Measurements from ENCODE around the gene KRTAP23-1. TPM values are rescaled to one million over a fixed set of nuclear protein-coding genes. Genes with fewer than 3 reads are reported as not detected.
A peak's percentile ranks its signal among the peaks of the same experiment; 100 is the strongest.

Gene KRTAP23-1
- total RNA-seq, 1 experiment from 2014 or later, result not detected

- CTCF ChIA-PET, result no interaction called here
Observed at GRCh38 chr21:30354308-30355005, 6.1 kb upstream of the KRTAP23-1 start.

GRCh38 chr21:30351534-30351933 is 3.1 kb upstream of the KRTAP23-1 start:
- intact Hi-C loops (cut with micrococcal nuclease; ENCODE audit: unreplicated experiment), result no loop called here
- no peaks in the 10 kb centered on the region for H3K9me3 ChIP-seq (ENCODE audit: low read depth, low read length, poor library complexity, severe bottlenecking)
- no peaks in the 10 kb centered on the region for H3K4me1 ChIP-seq (ENCODE audit: insufficient read depth, low read length, poor library complexity, severe bottlenecking)
- H3K4me3 ChIP-seq (ENCODE audit: low read depth, low read length, poor library complexity, severe bottlenecking), result no peak overlapping the region
- no peak overlapping the region for H3K27ac ChIP-seq (ENCODE audit: low read depth, low read length, poor library complexity, severe bottlenecking)
- peaks cover 11% of the 10 kb centered on the region for H3K27me3 ChIP-seq (replicated peaks; ENCODE audit: insufficient read depth, low read depth, low read length, poor library complexity)
- TF ChIP-seq EZH2 (IDR thresholded peaks at IDR 0.05; ENCODE audit: borderline replicate concordance, low read depth, low read length, poor library complexity, severe bottlenecking), result no peak
- no peak for TF ChIP-seq CTCF (conservative IDR thresholded peaks at IDR 0.05; ENCODE audit: low read depth, low read length)
- H3K36me3 ChIP-seq (ENCODE audit: insufficient read depth, low read length, poor library complexity, severe bottlenecking), result no peaks in the 10 kb centered on the region
- no TSS peak for BruUV-seq (replicated peaks)
- ChIA-PET CTCF (no interaction called here), POLR2A (ENCODE audit: low non-redundant PET) (no interaction called here)
- no peak for DNase-seq (ENCODE audit: low spot score)

More at GRCh38 chr21:30354308-30355005, 6.1 kb upstream of the KRTAP23-1 start:
- intact Hi-C loops (cut with micrococcal nuclease; ENCODE audit: unreplicated experiment), result no loop called here
- POLR2A ChIA-PET (ENCODE audit: low non-redundant PET), result no interaction called here
- Histone ChIP-seq H3K36me3 (ENCODE audit: insufficient read depth, low read length, poor library complexity, severe bottlenecking) (no peaks in the 10 kb centered on the region), H3K4me1 (ENCODE audit: insufficient read depth, low read length, poor library complexity, severe bottlenecking) (no peaks in the 10 kb centered on the region), H3K4me3 (ENCODE audit: low read depth, low read length, poor library complexity, severe bottlenecking) (no peak overlapping the region), H3K27ac (ENCODE audit: low read depth, low read length, poor library complexity, severe bottlenecking) (no peak overlapping the region), H3K9me3 (ENCODE audit: low read depth, low read length, poor library complexity, severe bottlenecking) (no peaks in the 10 kb centered on the region), H3K27me3 (replicated peaks; ENCODE audit: insufficient read depth, low read depth, low read length, poor library complexity) (peaks cover 9% of the 10 kb centered on the region)
- TF ChIP-seq EZH2 (IDR thresholded peaks at IDR 0.05; ENCODE audit: borderline replicate concordance, low read depth, low read length, poor library complexity, severe bottlenecking), result no peak
- no peak for DNase-seq (ENCODE audit: low spot score)
- BruUV-seq (replicated peaks), result no TSS peak

- H3K27ac ChIP-seq (ENCODE audit: low read depth, low read length, poor library complexity, severe bottlenecking), result no peak overlapping the region
- CTCF ChIA-PET, result no interaction called here
- intact Hi-C loops (cut with micrococcal nuclease; ENCODE audit: unreplicated experiment), result loop anchor here (10.0 kb wide), 1 partner anchor 115 kb away; no protein-coding TSS in a partner anchor
Observed at GRCh38 chr21:30349572-30349971, 1.2 kb upstream of the KRTAP23-1 start.

More at GRCh38 chr21:30349572-30349971, 1.2 kb upstream of the KRTAP23-1 start:
- no peak for TF ChIP-seq CTCF (conservative IDR thresholded peaks at IDR 0.05; ENCODE audit: low read depth, low read length)
- no peak for TF ChIP-seq EZH2 (IDR thresholded peaks at IDR 0.05; ENCODE audit: borderline replicate concordance, low read depth, low read length, poor library complexity, severe bottlenecking)
- H3K27me3 ChIP-seq (replicated peaks; ENCODE audit: insufficient read depth, low read depth, low read length, poor library complexity), result peaks cover 7% of the 10 kb centered on the region
- no peak overlapping the region for H3K4me3 ChIP-seq (ENCODE audit: low read depth, low read length, poor library complexity, severe bottlenecking)
- H3K36me3 ChIP-seq (ENCODE audit: insufficient read depth, low read length, poor library complexity, severe bottlenecking), result no peaks in the 10 kb centered on the region
- no peaks in the 10 kb centered on the region for H3K9me3 ChIP-seq (ENCODE audit: low read depth, low read length, poor library complexity, severe bottlenecking)
- BruUV-seq (replicated peaks), result no TSS peak
- H3K4me1 ChIP-seq (ENCODE audit: insufficient read depth, low read length, poor library complexity, severe bottlenecking), result no peaks in the 10 kb centered on the region
- DNase-seq (ENCODE audit: low spot score), result peak; percentile 7
- POLR2A ChIA-PET (ENCODE audit: low non-redundant PET), result no interaction called here

All from A673 (cell line).